ENCODE results near the gene FRK.

FRK gene

GRCh38 chr6:116012471-116012949 is 48.2 kb downstream of the FRK start:
- no peak overlapping the region for H3K27ac Mint-ChIP-seq

DNA sequence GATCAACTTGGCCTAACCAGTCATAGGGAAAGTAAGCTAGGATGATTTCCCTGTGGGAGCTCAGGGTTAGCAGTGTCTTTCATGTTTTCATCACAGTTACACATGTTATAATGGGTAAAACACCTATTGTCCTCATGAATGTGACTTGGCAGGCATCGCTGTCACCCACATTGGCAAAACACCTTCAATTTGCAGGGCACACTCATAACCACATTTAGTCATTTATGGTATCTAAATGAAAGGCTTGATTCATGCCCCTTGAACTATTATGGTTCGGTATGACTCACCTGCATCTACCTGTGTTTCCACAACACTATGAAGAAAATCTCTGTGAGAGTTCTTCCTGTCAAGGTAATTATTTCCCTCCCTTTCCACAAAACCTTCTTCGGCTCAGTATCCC is 49.2 kb downstream of the FRK start:
- H3K4me1 Mint-ChIP-seq (ENCODE audit: low read depth): peaks cover 17% of the 10 kb centered on the region
- no peaks in the 10 kb centered on the region for H3K36me3 Mint-ChIP-seq (ENCODE audit: low read depth)
- peaks cover 20% of the 10 kb centered on the region for H3K27me3 Mint-ChIP-seq
- H3K27ac Mint-ChIP-seq: peak overlapping the region; percentile 10
- no peaks in the 10 kb centered on the region for H3K9me3 Mint-ChIP-seq
- no peak overlapping the region for H3K4me3 Mint-ChIP-seq

More at GRCh38 chr6:116012471-116012949, 48.2 kb downstream of the FRK start:
- Mint-ChIP-seq H3K4me1 (ENCODE audit: low read depth) (peaks cover 21% of the 10 kb centered on the region), H3K27me3 (peaks cover 20% of the 10 kb centered on the region), H3K36me3 (ENCODE audit: low read depth) (no peaks in the 10 kb centered on the region), H3K9me3 (no peaks in the 10 kb centered on the region), H3K4me3 (no peak overlapping the region)

GRCh38 chr6:116010790-116011401 is 49.8 kb downstream of the FRK start:
- peaks cover 17% of the 10 kb centered on the region for H3K4me1 Mint-ChIP-seq (ENCODE audit: low read depth)
- H3K9me3 Mint-ChIP-seq: no peaks in the 10 kb centered on the region
- peaks cover 20% of the 10 kb centered on the region for H3K27me3 Mint-ChIP-seq
- no peaks in the 10 kb centered on the region for H3K36me3 Mint-ChIP-seq (ENCODE audit: low read depth)
- H3K4me3 Mint-ChIP-seq: no peak overlapping the region
- no peak overlapping the region for H3K27ac Mint-ChIP-seq

DNA sequence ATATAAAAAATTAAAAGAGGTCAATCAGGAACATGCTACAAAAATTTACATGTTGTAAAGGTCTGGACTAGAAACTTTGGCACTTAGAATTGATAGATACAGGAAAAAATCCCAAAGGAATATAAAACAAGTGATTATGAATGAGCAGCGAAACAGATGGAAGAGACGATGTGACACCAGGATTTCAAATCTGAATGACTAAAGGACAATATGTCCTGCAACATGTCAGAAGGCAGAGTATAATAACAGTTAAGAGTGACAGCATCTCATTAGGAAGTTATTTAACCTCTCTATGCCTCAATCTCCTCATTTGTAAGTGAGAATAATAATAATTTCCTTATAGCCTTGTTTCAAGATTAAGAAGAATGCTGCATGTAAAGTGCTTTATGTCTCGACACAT is 50.3 kb downstream of the FRK start:
- H3K4me3 Mint-ChIP-seq: no peak overlapping the region
- H3K27me3 Mint-ChIP-seq: peaks cover 15% of the 10 kb centered on the region
- H3K27ac Mint-ChIP-seq: no peak overlapping the region
- peaks cover 17% of the 10 kb centered on the region for H3K4me1 Mint-ChIP-seq (ENCODE audit: low read depth)
- no peaks in the 10 kb centered on the region for H3K36me3 Mint-ChIP-seq (ENCODE audit: low read depth)
- H3K9me3 Mint-ChIP-seq: no peaks in the 10 kb centered on the region

DNA sequence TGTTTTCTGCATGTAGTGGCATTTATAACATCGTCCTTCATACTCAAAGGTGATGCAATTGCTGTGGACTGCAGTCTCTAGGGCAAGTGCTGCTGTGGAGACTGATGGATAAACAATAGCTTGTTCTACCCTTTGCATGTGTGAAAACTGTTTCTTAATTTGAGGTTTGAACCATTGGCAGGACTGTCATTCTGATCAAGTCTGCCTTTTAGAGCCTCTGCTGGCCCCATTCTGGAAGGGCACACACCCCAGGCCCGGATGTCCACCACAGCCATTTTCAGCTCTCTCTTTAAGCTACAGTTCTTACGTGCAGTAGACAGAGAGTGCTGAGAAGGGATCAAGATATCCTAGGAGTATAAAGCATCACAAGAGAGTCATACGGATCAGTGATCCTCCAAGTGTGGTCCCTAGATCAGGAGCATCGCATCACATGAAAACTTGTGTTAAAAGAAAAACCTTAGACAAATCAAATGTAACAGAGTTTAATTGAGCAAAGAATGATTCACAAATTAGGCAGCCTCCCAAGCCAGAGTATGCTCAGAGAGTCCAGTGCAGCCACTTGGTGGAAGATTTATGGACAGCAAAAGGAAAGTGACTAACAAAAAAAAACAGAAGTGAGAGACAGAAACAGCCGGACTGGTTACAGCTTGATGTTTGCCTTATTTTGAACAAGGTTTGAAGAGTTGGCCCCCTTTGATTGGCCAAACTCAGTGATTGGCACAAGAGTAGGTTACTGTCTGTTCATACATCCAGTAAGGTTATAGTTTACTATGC is 52.0 kb downstream of the FRK start:
- Mint-ChIP-seq H3K27me3 (peaks cover 7% of the 10 kb centered on the region), H3K4me3 (no peak overlapping the region), H3K36me3 (ENCODE audit: low read depth) (no peaks in the 10 kb centered on the region), H3K4me1 (ENCODE audit: low read depth) (peaks cover 17% of the 10 kb centered on the region), H3K9me3 (no peaks in the 10 kb centered on the region), H3K27ac (no peak overlapping the region)

DNA sequence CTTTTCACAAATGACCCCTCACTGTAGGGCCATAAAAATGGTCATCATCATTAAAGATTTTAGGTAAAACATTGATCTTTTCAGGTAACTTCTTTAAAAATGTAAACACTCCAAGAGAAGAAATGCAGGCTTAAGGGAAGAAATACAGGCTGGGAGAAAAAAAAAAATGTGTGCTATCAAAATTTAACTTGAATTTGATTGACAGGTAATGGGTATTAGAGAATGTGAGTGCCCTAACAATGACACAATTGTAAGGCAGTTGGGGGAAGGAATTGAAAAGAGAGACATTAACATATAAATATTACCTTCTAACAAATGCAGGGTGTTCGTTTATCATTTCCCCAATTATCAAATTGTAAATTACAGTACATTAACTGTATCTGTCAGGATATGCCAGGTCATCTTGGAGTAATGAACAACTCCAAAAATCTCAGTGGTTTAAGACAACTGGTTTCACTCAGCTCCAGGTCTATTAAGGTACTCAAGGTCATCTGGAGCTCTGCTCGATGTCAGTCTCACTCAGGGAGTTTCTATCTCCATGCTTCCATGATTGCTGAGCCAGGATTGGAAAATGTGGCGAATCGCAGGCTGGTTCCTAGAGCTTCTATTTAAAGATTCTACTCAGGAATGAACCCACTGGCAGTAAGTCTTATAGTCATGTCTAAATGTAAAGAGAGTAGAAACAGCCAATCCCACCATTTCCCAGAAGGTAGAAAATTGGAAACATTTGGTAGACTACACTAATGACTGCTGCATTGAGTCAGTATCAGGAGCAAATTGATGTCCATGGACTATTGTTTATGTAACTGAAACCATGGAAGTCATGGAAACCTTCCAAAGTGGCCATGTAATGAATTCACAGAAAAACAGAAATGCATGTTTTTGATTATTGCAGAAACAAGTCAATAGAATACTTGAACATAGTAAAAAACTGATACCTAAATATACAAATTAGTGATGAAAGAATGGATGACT is 55.6 kb downstream of the FRK start:
- H3K27me3 Mint-ChIP-seq: peaks cover 7% of the 10 kb centered on the region
- H3K27ac Mint-ChIP-seq: no peak overlapping the region
- no peaks in the 10 kb centered on the region for H3K36me3 Mint-ChIP-seq (ENCODE audit: low read depth)
- no peak overlapping the region for H3K4me3 Mint-ChIP-seq
- H3K4me1 Mint-ChIP-seq (ENCODE audit: low read depth): peaks cover 4% of the 10 kb centered on the region
- no peaks in the 10 kb centered on the region for H3K9me3 Mint-ChIP-seq

GRCh38 chr6:116003668-116004067 is 57.0 kb downstream of the FRK start:
- H3K27ac Mint-ChIP-seq: no peak overlapping the region
- no peaks in the 10 kb centered on the region for H3K9me3 Mint-ChIP-seq
- no peaks in the 10 kb centered on the region for H3K36me3 Mint-ChIP-seq (ENCODE audit: low read depth)
- peaks cover 2% of the 10 kb centered on the region for H3K4me1 Mint-ChIP-seq (ENCODE audit: low read depth)
- no peak overlapping the region for H3K4me3 Mint-ChIP-seq
- peaks cover 7% of the 10 kb centered on the region for H3K27me3 Mint-ChIP-seq

- Mint-ChIP-seq H3K27ac (no peak overlapping the region), H3K4me1 (ENCODE audit: low read depth) (no peaks in the 10 kb centered on the region), H3K27me3 (peaks cover 13% of the 10 kb centered on the region), H3K4me3 (no peak overlapping the region), H3K36me3 (ENCODE audit: low read depth) (no peaks in the 10 kb centered on the region), H3K9me3 (no peaks in the 10 kb centered on the region)
Observed at GRCh38 chr6:116002756-116003155, 57.9 kb downstream of the FRK start.

DNA sequence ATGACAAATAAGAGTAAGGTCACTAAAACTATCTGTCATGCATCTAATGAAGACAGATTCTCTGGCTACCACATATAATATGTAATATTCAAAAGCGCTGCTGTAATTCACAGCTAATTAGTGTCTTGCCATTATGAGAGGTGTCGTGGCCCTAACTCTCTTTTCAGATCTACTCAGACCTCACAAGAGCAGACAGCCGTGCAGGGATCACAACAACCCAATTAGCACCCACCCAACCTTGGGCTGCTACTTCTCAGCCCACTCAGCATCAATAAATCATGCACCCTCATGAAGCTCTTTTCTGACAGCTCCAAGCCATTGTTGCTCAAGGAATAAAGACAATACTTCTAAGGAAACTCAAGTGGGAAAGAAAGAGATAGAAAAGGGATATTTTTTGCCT is 61.5 kb downstream of the FRK start:
- Mint-ChIP-seq H3K4me1 (ENCODE audit: low read depth) (no peaks in the 10 kb centered on the region), H3K4me3 (no peak overlapping the region), H3K27me3 (peaks cover 12% of the 10 kb centered on the region), H3K9me3 (no peaks in the 10 kb centered on the region), H3K36me3 (ENCODE audit: low read depth) (no peaks in the 10 kb centered on the region), H3K27ac (no peak overlapping the region)

DNA sequence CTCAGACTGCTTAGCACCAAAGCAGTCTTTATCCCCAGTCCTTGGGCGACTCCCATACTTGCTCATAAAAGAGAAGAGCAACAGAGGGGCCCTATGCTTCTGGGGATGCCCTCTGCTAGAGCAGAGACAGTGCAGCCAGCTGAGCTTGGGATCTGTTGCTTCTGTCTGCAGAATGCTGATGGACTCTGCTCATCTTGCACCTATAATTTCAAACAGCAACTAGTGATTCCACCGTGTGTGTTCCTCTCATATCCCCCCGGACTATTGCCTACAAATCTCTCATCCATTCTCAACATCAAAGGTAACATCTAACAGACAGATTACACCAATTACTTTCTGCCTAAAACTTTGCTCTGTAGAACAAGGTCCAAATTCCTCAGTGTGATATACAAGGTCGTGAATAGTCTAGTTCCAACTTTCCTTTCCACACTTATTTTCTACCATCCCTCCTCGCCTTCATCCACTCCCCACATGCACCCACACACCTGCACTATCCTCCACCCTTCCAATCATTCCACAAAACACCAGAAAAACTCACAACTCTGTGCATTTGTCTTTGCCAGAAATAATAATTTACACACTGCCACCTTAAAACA is 62.6 kb downstream of the FRK start:
- Mint-ChIP-seq H3K4me3 (no peak overlapping the region), H3K27ac (no peak overlapping the region), H3K4me1 (ENCODE audit: low read depth) (no peaks in the 10 kb centered on the region), H3K36me3 (ENCODE audit: low read depth) (no peaks in the 10 kb centered on the region), H3K9me3 (no peaks in the 10 kb centered on the region), H3K27me3 (peaks cover 13% of the 10 kb centered on the region)

DNA sequence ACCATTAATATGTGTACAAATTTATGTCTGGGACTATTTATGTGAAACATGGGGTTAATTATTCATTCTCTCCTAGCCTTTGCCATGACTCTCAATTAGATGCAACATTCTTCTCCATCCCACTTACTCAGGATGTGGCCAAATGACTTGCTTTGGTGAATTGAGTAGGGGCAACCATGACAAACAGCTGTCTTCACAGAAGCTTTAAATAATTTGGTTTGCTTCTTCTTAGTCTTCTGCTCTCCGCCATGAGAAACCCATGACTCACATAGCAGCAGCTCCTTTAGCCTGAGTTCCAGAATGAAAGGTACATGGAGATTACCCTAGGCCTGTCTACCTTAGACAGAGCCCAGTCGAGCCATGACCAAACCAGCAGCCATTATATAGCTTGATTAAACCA is 74.7 kb downstream of the FRK start:
- Mint-ChIP-seq H3K36me3 (ENCODE audit: low read depth) (no peaks in the 10 kb centered on the region), H3K4me1 (ENCODE audit: low read depth) (no peaks in the 10 kb centered on the region), H3K4me3 (no peak overlapping the region), H3K9me3 (no peaks in the 10 kb centered on the region), H3K27me3 (peaks cover 13% of the 10 kb centered on the region), H3K27ac (no peak overlapping the region)

DNA sequence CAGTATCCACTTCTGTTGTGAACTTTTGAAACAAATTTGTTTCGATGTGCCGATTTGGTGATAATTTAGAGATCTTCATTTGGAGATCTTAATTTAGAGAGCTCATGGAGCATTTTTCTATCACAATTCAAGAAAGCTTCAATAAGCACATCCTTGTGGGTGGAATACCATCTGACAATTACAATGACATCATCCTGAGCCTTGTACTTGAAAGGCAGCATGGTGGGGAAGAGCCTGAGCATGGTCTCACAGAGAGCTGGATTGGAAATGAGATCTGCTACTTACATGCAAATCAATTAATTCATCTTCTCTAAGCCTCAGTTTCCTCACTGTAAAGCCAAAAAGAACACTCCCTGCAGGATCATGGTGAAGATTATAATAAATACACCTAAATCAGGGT is 75.9 kb downstream of the FRK start:
- H3K27me3 Mint-ChIP-seq: peaks cover 6% of the 10 kb centered on the region
- H3K36me3 Mint-ChIP-seq (ENCODE audit: low read depth): no peaks in the 10 kb centered on the region
- H3K4me3 Mint-ChIP-seq: no peak overlapping the region

DNA sequence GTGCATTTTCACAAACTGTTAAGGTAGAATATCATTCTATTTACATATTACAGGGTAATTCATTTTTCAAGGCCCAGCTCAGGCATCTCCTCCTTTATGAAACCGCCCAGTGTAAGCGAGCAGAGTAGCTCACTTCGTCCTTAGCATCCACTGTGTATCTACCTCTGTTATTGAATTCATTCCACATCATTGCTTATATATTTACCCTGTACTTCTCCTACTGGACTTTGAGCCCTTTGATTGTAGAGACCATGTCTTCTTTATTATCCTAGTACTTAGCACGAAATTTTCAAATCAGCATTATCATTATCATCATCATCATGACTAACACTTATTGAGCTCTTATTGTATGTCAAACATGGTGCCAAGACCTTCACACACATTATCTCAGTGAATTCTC is 76.7 kb downstream of the FRK start:
- Mint-ChIP-seq H3K27ac (no peak overlapping the region), H3K27me3 (no peaks in the 10 kb centered on the region), H3K4me3 (no peak overlapping the region), H3K9me3 (no peaks in the 10 kb centered on the region), H3K36me3 (ENCODE audit: low read depth) (no peaks in the 10 kb centered on the region), H3K4me1 (ENCODE audit: low read depth) (no peaks in the 10 kb centered on the region)

More for the DNA sequence above, 75.9 kb downstream of the FRK start:
- Mint-ChIP-seq H3K4me1 (ENCODE audit: low read depth) (no peaks in the 10 kb centered on the region), H3K9me3 (no peaks in the 10 kb centered on the region), H3K27ac (no peak overlapping the region)

DNA sequence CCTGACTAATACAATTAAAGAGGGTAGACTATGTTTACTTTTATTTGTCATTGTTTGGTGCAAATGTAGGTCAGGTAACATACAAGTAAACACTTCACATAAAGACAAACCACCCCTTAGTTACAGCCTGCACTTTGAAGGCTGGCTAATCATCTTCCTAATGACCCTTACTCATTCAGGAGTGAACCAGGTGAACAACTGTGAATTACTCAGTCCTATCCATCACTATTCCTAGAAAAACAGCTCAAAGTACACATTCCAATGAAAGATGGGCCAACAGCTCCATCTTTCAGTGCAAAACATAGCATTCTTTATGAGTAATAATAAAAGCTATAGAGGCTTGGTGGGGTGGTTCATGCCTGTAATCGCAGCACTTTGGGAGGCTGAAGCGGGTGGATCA is 78.2 kb downstream of the FRK start:
- Mint-ChIP-seq H3K9me3 (no peaks in the 10 kb centered on the region), H3K4me3 (no peak overlapping the region), H3K27me3 (no peaks in the 10 kb centered on the region), H3K27ac (no peak overlapping the region), H3K4me1 (ENCODE audit: low read depth) (no peaks in the 10 kb centered on the region), H3K36me3 (ENCODE audit: low read depth) (no peaks in the 10 kb centered on the region)

Measured in stimulated activated naive CD8-positive, alpha-beta T cell treated with anti-CD3 and anti-CD28 coated beads, Interleukin-15, Interleukin-2, amounts not matched to agents 100 ng/mL and 50 ng/mL, for 24 hours (primary cell).